Measurements from ENCODE around the gene OR4C11.

GRCh38 chr11:55655096-55655495 lies 47.7 kb upstream of the OR4C11 start:
- no peak for TF ChIP-seq CTCF (conservative IDR thresholded peaks at IDR 0.05; ENCODE audit: low read depth, low read length)
- no peak for TF ChIP-seq EZH2 (IDR thresholded peaks at IDR 0.05; ENCODE audit: borderline replicate concordance, low read depth, low read length, poor library complexity, severe bottlenecking)

Data from A673 (cell line).